Activated CD4-positive, CD25-positive, alpha-beta regulatory T cell treated with anti-CD3 and anti-CD28 coated beads, Interleukin-2, amount 50 U/mL, for 16 hours (primary cell): ENCODE results near the gene FHAD1.

Experiments
- DNase-seq: peaks from one replicate; pipeline ENCODE4 v3.0.0-alpha.2; 2020; ENCODE audit warnings: low read depth, low spot score

The FHAD1 gene

DNA sequence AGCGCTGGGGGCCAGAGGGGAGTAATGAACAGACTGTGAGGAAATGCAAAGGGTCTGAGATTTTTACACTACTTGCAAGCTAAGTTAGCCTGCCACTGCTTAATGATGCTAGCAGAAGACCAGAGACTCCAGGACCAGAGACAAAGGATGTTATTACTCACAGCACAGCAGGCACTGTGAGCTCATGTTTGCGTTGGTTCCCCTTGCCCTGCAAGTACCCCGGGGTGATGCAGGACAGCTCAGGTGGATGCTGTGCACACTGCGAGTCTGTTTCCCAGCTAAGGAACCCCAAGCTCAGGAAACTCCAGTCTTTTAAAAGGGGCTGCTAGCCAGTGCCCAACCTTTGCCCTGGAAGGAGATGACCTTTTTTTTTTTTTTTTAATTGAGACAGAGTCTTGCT lies 1.2 kb downstream of the FHAD1 start:
- no peak for DNase-seq

DNA sequence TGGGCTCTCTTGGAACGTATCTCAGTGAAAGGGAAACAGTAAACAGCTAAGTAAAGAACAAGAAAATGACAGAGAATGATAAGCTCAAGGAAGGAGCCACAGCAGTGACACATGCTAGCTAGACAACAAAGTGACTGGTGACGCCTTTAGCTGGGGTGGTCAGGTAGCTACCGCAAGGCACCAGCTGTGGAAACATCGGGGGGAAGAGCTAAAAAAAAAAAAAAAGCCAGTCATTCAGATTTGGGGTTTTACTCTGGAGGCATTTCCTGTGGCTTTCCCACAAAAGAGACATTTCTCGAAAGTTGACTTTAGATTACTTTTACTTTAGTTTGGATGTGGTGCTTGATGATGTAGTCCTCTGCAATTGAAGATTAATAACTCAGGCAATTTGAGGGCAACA lies 2.1 kb downstream of the FHAD1 start:
- DNase-seq: no peak

DNA sequence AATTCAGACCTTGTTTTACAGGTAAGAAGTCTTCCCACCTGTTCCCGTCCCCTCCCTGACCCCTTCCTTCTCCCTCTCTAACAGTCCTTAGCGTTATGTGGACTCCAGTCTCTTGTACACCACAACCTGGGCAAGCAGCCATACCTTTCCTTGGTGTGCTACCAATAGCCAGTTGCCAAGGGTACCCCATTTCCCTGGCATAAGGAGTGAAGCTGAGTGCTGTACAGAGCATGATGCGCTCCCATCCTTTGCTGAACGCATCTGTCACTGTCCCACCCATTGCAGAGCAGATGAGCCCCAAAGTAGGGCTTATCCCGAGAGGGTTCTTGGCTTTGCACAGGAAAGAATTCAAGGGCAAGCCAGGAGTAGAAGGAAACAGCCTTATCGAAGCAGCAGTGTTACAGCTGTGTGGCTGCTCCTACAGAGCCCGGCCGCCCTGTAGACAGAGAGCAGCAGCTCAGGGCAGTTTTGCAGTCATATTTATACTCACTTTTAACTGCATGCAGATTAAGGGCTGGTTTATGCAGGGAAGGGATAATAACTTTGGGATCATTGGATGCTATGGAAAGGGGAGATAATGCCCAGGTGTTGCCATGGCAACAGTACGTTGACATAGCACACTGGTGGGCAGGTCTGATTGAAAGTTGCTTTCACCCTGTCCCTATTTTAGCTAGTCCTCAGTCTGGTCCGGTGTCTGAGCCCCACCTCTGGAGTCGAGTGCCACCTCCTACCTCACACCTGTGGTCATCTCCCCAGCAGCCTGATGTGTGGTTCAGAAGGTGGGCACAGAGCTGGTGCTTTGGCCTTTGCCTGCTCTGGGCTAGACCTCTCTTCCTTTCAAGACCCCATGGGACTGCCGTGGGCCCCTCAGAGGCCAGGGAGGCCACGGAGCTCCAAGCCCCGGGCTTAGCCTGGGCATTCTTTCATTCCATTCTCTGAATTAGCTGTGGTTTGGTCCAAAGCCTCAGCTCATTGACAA lies 5.1 kb downstream of the FHAD1 start:
- DNase-seq: no peak

DNA sequence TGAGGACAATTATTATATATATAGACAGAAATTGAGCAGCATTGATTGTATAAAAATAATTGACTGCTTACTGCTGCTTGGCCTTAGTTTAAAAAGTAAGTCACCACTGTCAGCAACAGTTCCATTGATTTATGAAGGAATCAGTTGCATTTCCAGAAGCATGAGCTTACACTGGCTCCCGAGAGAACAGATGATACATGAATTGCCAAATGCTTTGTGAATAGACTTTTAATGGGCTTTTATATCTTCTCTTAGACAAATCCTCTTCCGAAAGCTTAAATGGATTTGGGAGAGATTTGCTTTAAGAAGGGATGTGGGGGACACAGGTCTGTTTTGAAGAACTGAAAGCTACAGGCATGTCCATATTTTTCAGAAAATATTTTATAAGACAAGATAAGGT lies 7.5 kb downstream of the FHAD1 start:
- DNase-seq: no peak

DNA sequence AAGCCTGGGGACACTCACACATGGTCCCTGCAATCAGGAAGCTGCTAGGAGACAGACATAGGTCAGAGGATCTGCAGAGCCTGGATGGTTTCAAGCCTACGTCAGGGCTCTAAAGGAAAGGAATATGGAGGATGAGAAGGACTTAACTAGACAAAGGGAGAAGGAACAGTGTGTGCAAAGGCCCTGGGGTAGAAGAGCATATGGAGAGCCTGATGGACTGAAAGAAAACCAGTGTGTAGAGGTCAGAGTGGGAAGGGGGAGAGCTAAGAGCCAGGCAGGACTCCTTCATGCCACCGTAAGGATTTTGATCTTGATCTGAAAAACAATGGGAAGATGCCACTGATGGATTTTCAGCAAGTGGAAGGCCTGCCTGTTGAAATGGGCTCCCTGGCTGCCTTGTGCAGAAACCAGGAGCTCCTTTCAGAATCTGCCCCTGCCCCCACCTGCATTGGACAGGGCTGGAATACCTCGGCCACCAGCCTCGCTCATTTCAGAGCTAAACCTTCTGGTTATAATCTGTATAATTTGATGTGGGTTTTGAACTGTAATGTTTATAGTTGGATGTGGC lies 8.6 kb downstream of the FHAD1 start:
- no peak for DNase-seq

DNA sequence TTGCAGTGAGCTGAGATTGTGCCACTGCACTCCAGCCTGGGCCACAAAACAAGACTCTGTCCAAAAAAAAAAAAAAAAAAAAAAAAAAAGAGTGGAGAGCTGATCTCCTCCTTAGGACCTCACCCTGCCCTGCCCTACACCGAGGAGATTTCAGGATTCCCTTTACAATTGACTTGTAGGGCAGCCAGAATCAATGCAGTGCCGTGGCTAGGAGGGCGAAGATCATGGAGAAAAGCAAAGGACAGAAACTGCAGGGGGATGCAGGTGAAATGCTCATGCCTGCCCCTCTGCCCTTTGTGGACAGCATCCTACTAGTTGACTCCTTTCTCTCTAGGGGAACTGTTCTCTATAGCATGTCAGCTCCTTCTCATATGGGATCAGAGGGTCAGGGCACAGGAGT lies 9.6 kb downstream of the FHAD1 start:
- DNase-seq: no peak

DNA sequence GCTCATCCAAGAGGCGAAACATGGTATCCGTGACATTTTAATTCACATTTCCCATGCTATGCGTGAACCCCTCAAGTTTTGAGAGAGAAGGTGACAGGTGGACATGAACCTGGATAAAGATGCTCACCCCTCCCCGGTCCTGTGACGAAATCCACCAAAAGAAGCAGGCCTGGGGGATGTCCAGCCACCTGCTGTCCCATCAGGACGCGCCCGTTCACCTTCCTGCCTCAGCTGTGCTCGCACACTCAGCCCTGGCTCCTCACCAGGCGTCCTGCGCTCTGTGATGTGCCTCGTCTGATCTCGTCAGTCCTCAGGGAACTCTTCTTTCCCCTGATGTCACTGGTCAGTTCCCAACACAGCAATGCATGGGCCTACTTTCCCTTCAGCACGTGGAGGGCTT lies 10.3 kb downstream of the FHAD1 start:
- no peak for DNase-seq

DNA sequence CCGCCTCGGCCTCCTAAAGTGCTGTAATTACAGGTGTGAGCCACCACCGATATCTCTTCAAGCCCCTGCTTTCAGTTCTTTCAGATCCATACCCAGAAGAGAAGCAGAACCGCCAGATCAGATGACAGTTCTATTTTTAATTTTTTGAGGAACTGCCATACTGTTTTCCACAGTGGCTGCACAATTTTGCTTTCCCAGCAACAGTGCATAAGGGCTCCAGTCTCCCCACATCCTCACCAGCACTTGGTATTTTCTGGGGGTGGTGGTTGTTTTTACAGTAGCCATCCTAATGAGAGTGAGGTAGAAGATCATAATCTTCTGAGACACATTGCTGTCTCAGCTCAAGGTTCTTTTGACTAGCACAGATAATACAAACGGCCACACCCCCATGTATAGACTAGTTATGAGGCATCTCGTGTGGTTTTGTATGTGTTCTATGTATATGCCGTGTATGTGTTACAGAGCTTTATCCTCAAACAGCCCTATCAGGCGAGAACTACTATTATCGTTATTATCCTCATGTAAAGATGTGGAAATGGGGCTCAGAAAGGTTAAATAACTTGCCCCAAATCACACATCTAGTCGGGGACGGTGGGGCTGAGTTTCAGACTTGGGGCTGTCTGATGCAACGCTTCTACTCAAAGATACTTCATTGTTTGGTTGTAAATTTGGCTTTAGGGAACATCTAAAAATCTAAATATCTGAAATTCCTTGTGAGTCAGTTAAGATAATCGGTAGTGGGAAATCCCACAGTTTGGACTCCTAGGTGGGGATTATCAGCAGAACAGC lies 12.0 kb downstream of the FHAD1 start:
- no peak for DNase-seq

DNA sequence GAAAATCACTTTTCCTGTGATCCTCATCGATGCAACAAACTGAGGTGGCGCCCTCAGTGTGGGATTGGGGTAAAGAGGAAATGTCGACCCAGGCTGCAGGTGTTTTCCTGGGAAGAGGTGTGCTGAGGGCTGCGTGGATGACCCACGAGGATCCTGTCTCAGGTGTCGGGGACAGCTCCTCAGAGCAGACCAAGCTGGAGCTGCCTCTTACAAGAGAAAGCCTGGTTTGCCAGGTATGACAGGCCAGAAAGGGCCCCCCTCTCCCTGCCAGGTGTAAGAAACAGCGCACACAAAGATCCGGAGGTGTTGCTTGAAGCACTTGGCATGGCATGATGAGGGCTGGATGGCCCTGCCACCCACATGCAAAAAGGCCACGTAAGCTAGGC lies 12.6 kb downstream of the FHAD1 start:
- DNase-seq: no peak

DNA sequence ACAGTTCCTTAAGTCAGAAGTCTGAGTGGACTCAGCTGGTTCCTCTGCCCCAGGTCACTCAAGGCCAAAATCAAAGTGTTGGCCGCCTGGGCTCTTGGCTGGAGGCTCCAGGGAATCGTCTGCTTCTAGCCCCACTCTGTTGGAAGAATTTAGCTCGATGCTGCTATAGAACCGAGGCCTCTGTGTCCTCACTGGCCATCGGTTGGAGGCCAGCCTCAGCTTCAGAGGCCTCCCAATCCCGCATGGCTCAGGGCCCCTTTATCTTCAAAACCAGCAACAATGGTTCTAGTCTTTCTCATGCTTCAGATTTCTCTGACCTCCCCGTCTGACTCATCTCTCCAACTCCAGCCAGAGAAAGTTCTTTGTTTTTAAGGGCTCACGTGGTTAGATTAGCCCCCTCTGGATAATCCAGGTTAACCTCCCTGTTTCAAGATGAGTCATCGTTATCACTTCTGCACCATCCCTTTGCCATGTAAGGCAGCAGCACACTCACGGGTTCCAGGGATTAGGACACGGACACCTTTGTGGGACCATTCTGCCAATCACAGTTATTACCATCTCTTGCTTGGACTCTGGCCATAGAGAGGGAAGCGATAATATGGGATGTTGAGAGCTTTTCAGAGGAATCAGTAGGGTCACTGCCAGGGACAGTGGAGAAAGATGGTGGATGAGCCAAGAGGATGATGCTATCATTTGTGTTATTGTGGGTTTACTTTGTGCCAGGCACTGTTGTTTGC lies 13.6 kb downstream of the FHAD1 start:
- no peak for DNase-seq

DNA sequence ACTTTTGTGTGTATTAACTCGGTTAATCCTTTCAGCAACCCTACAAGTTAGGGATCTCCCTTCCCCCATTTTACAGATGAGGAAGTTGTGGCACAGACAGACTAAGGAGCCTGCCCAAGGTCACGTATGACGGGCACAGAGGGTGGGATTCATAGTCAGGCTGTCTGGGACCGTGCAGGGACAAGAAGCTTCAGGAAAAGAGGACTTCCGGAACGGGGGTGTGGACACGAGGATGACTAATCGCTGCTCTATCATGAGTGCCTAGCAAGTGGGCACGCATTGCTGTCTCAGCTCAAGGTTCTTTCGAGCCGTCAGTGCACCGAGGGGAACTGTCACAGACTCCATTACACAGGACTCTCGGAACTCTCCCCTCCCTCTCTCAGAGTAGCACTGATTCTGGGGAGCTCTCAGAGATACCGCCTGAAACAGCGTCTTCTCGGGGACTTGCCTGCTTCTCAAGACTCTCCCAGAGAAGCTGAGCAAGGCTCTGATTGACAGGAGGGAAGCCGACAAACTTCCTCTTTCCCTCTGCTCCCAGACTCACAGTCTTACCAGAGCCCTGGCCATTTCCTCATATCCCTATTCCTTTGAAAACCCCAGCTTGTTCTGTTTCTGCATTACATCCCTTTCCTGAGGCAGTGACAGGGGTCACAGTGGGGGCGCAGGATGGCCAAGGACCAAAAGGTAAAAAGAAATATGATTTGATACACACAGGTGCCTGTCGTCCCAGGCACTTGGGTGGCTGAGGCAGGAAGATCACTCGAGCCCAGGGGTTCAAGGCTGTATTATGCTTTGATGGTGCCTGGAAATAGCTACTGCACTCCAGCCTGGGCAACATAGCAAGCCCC lies 14.4 kb downstream of the FHAD1 start:
- DNase-seq: no peak

DNA sequence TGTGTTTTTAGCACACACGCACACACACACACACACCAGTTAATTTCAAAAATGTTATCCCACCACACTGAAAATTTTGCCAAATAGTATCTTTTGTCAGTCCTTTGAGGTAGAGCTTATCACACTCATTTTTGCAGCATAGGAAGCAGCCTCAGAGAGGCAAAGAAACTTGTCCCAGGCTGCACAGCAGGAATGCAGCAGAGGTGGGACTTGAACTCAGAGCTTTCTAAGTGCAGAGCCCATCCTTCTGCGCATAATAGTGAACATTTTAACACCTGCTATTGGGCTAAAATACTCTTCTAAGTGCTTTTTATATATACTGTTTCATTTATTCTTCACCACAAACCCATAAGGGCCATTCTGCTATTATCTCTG lies 15.0 kb downstream of the FHAD1 start:
- DNase-seq: no peak

DNA sequence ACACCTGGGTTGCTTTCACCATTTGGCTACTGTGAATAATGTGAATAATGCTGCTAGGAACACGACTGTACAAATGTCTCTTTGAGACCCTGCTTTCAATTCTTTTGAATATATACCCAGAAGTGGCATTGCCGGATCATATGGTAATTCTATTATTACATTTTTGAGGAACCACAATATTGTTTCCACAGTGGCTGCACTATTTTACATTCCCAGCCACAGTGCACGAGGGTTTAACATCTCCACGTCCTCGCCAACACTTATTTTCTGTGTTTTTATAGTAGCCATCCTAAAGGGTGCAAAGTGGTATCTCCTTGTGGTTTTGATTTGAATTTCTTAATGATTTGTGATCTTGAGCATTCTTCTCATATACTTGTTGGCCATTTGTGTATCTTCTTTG lies 15.7 kb downstream of the FHAD1 start:
- no peak for DNase-seq

DNA sequence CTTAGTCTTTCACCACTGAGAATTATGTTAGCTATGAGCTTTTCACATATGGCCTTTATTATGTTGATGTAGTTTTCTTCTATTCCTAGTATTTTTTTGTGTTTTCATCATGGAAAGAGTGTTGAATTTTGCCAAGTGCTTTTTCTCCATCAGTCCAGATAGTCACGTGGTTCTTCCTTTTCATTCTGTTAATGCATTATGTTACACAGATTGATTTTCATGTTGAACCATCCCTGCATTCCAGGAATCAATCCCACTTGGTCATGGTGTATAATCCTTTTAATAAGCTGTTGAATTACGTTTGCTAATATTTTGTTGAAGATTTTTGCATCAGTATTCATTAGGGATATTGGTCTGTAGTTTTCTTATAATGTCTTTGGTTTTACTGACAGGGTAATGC lies 17.7 kb downstream of the FHAD1 start:
- DNase-seq: no peak

DNA sequence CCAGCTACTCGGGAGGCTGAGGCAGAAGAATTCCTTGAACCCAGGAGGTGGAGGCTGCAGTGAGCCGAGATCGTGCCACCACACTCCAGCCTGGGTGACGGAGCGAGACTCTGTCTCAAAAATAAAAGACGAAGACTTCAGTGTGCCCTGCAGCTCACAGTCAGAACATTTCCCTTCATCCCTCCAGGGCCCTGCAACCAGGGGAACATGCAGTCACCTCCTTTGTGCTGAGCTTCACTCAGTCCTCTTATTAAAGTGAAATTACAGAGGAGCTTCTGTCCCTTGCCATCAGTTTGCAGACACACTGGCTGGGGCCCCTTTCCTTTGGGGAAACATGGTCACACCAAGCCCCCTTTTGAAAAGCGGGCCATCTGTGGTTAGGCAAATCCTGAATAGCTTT lies 24.2 kb downstream of the FHAD1 start:
- DNase-seq: no peak

DNA sequence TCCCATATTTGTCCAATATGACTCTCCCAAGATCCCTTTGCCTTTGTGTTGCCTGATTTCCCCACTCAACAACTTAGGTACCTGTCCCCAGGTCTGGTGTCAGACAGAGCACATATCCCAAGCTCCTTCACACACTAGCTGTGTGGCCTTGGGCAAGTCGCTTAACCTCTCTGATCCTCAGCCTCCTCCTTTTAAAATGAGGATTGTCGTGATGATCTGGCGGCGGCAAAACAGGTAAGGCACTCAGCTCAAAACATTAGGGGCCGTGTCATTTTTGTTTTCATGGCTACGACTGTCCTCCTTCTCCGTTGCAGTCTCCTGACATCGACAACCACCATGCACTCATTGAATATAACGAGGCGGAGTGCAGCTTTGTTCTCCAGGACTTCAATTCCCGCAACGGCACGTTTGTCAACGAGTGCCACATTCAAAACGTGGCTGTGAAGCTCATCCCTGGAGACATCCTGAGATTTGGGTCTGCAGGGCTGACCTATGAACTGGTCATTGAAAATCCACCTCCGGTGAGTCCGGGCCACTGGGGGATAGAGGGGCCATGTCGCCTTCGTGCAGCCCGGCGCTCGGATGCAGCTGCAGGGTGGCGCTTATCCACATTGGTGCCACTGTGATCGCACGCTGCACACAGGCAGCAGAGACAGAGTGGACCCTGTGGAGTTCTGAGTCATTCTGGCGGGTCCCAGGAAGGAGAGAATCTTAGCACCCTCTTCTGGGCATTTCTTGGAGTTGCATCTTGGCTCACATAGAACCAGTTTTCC lies 25.2 kb downstream of the FHAD1 start:
- no peak for DNase-seq

DNA sequence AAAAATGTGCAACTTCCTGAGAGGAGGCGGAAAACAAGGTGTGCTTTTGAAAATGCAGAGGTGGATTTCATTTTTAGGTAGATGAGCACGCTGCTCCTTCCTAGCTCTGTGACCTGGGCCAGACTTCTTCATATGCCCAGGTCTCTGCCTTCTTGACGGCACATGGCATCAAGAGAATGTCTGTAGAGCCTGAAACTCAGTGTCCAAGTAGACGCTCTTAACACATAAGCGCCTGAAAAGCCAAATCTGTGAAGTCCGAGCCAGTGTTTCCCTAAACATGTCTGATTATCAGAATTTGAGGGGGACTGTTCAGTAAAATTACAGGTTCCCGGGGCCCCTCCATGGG lies 25.7 kb downstream of the FHAD1 start:
- no peak for DNase-seq

DNA sequence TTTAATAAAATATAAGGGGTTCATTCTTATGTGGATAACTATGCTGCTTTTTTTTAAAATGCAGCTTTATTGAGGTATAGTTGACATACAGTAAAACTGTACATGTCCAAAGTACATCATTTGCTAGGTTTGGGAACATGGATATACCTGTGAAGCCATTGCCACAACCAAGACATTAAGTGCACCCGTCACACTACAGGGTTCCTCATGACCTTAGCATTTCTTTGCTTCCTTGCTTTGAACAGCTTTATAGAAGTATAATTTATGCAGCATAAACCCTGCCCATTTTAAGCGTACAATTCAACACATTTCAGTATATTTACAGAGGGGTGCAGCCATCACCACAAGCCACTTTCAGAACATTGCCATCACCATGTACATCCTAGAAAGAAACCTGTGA lies 26.3 kb downstream of the FHAD1 start:
- no peak for DNase-seq

DNA sequence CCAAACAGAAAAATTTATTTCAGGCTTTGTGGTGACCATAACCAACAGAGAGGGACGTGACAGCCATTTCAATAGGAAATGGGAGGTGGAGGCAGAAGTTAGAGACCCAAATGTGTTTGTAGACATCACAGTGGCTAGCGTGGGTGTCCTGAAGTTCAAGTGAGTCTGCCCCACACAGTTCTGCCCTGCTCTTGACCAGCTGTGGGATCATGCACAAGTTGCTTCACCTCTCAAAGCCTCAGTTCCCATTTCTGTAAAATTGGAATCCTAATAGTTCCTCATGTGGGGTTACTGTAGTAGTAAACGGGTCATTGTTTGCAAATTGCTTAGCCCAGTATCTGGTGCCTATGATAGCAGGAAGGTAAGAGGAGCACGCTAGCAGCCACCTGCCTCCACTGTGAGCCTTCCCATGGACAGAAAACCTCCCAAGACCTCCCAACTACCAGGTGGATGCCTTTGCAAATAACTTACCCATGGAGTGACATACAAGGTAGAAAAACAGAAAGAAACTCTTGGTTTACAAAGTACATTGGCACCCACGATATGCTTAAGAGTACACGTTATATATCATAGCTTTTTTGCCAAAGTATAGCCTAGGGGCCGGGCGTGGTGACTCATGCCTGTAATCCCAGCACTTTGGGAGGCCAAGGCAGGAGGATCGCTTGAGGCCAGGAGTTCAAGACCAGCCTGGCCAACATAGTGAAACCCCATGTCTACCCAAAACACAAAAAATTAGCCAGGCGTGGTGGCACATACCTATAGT lies 29.1 kb downstream of the FHAD1 start:
- DNase-seq: no peak
